Measurements from ENCODE around the gene FAT2.

Gene FAT2

GRCh38 chr5:151555760-151556576 is 35.2 kb downstream of the FAT2 start:
- no peak for DNase-seq (ENCODE audit: low read depth in 2 of 2)

GRCh38 chr5:151553695-151554094 is 37.4 kb downstream of the FAT2 start:
- DNase-seq (ENCODE audit: low read depth in 2 of 2), result no peak

GRCh38 chr5:151553130-151553670 is 37.9 kb downstream of the FAT2 start:
- no peak for DNase-seq (ENCODE audit: low read depth in 2 of 2)

GRCh38 chr5:151551985-151552384 is 39.1 kb downstream of the FAT2 start:
- no peak for DNase-seq (ENCODE audit: low read depth in 2 of 2)

- DNase-seq (ENCODE audit: low read depth in 2 of 2), result no peak
Measured at GRCh38 chr5:151550146-151550545, 41.0 kb downstream of the FAT2 start.

- no peak for DNase-seq (ENCODE audit: low read depth in 2 of 2)
Measured at GRCh38 chr5:151549713-151550112, 41.4 kb downstream of the FAT2 start.

GRCh38 chr5:151547364-151547763 is 43.8 kb downstream of the FAT2 start:
- no peak for DNase-seq (ENCODE audit: low read depth in 2 of 2)

- no peak for DNase-seq (ENCODE audit: low read depth in 2 of 2)
Measured at GRCh38 chr5:151541571-151541970, 49.6 kb downstream of the FAT2 start.
